HG03039 (cell line): ENCODE measurements around the gene KIF25.
"Not testable (repeated sequence)": the region's sequence is repeated elsewhere in the genome, so short reads cannot be mapped to it uniquely, and the experiment has no call there.

ENCODE experiments used
- ATAC-seq: cut with Tn5 transposase; IDR thresholded peaks from one replicate; pipeline ENCODE4 v1.9.1; 2021; ENCODE audit warnings: mild to moderate bottlenecking, moderate library complexity; ENCODE audit not compliant: unreplicated experiment

The KIF25 gene

DNA sequence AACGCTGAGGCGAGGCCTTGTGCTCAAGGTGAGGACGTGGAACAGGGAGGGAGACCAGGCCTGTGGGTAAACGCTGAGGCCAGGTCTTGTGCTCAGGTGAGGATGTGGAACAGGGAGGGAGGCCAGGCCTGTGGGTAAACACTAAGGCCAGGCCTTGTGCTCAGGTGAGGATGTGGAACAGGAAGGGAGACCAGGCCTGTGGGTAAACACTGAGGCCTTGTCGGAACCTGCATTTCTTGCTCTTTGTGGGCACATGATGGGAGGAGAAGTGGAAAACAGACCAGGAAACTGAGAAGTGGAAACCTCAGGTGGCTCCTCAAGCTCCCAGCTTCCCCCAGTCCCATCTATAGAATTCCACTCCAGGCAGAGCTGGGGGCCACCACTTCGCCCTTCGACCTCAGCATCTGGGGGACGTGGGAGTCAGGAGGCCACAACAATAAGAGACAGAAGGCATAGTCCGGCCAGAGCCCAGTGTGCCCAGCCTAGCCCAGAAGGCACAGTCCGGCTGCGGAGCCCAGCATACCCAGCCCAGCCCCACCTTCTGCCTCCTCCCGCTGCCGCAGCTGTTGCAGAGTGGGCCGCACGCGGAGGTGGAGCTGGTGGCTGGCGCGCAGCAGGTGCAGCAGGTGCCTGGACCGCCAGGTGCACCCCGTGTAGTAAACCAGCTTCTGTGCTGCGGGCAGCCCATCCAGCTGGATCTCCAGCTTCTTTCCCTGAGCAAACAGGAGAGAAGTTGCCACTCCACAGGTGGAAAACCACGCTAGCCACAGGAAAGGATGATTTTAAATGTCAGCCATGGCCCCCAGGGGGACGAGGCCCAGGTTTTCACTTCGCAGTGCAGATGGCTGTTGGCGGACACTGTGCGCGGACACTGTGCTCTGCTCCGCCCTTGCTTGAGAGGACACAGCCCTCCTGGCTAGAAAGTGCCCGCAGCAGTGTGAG lies 64.1 kb downstream of the KIF25 start:
- no peak for ATAC-seq

GRCh38 chr6:168062346-168063289 lies 65.1 kb downstream of the KIF25 start:
- ATAC-seq = no peak

DNA sequence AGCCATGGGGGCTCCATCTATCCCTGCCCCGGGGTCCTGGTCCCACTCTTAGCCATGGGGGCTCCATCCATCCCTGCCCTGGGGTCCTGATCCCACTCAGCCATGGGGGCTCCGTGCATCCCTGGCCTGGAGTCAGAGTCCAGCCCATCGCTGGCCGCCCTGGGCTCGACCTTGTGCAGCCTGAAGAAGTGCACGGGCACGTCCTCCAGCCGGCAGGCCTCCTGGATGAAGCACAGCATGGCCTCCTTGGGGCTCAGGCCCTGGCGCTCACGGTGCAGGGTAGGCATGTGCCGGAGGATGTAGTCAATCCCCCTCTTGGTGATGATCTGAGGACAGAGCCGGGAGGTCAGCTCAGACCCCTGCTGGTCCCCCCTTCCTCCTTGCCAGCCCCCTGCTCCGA lies 66.0 kb downstream of the KIF25 start:
- no peak for ATAC-seq

GRCh38 chr6:168064226-168064807 lies 66.8 kb downstream of the KIF25 start:
- no peak for ATAC-seq

DNA sequence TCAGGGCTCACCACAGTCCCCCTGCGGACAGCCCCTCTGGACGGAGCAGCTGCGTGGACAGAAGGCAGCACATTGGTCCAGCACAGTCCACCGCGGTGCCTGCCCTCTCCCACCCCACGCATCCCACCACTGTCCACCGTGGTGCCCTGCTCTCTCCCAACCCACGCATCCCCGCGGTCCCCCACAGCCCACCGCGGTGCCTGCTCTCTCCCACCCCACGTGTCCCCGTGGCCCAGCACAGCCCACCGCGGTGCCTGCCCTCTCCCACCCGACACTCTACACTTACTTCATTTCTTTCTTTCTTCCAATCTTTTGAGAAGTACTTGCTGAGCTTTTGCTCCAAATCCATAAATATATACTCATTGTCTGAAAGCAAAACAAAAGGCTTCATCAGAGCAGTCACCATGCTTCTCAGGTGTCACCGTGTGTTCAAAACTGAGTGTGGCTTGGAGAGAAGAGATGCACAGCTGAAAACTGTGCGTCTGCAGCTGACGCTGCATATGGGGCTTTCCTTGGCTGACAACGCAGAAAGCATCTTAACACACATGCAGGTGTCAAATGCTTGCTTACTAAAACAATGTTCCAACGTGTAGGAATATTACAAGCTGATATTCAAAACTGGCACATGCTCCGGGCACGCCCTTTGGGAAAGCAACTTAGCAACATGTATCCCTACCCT lies 69.7 kb downstream of the KIF25 start:
- no peak for ATAC-seq

DNA sequence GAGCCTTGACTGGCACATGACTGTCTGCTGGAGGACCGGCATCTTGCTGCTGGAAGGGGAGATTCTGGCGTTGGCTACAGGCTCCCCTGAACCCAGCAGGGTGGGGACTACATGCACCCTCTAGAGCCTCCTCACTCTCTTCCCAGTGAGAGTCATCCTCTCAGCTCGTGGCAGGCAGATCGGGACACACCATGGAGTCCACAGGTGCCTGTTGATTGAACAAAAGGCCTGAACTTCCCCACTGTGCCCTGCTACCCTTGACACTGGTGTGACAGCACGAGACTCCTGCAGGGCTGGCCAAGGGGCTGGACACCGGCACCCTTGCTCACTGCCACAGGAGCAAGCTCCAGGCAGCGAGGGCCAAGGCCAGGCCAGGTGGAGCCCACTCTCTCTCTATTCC lies 73.3 kb downstream of the KIF25 start:
- no peak for ATAC-seq

DNA sequence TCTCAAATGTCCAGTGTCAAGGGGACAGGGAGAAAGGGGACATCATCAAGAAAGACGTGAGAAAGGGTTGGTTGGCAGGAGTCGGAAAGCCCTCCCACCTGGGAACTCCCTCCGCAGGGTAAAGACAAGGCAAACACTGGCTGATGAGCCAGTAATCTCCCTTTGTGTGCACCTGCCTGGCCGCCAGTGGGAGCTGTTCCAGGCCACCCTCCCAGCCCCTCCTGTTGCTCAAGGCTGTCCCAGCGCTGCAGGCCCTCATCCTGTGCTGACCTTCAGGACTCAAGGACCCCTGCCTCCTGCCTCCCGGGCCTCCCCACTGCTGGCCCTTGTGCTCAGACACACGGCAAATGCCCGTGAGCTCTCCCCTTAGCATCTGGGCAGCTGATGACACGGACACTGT lies 74.1 kb downstream of the KIF25 start:
- no peak for ATAC-seq

DNA sequence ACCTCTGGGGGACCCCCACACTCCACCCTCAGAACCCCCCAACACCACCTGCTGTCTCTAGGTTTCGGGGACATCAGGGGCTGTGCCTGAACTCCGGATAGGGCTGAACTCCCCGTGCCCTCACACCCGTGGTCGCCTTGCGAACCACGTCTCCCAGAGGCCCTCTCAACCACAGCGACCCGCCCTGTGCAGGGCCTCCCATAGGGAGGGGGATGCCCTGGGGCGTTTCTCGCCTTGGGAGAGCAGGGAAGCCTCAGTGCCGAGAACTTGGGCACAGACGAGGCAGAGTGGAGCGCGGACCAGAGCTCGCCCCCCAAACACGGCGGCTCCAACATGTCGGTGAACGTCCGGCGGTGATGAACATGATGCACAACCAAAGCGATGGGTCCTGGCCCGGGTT lies 74.8 kb downstream of the KIF25 start:
- no peak for ATAC-seq

DNA sequence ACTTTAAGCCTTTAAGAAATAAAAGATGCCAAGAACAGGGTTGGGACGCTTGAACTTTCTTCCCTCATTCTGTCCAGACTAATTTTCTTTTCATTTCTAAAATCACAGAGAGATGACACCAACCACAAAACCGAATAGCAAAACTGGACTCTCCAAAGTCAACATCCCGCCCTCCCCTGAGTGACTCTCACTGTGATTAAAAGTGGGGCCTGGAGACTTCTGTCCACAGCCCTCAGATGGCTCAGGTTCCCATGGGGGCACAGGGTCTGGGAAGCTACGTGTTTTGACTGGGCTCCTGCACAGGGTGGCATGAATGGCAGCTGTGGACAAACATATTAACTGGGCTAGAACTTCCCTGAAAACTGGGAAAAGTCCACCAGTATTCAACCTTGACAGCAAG lies 75.3 kb downstream of the KIF25 start:
- no peak for ATAC-seq

DNA sequence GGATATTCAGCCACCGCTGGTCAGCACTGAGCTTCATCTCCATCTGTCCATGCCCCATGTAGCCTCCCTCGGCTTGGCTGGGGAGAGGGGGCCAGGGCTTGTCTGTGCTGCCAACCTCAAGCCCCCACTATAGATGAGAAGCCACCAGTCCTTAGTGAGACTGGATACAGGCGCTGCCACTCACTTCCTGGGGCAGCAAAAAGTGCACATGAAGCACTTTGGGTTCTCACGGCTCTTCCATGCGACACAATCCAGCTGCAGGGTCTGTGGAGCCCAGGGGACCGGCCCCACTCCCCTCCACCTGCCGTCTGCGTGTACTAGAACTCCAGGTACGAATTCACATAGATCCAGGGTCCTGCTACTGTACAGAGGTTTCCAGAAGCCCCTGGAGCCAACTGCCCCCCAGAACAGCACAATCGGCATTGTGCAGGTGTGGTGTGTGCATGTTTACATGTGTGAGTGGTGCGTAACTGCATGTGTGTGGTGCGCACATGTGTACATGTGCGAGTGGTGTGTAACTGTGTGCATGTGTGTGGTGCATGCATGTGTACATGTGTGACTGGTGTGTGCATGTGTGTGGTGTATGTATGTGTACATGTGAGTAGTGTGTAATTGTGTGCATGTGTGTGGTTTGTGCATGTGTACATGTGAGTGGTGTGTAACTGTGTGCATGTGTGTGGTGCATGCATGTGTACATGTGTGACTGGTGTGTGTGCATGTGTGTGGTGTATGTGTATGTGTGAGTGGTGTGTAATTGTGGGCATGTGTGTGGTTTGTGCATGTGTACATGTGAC lies 76.7 kb downstream of the KIF25 start:
- ATAC-seq = no peak

GRCh38 chr6:168075216-168075615 lies 77.7 kb downstream of the KIF25 start:
- no peak for ATAC-seq

DNA sequence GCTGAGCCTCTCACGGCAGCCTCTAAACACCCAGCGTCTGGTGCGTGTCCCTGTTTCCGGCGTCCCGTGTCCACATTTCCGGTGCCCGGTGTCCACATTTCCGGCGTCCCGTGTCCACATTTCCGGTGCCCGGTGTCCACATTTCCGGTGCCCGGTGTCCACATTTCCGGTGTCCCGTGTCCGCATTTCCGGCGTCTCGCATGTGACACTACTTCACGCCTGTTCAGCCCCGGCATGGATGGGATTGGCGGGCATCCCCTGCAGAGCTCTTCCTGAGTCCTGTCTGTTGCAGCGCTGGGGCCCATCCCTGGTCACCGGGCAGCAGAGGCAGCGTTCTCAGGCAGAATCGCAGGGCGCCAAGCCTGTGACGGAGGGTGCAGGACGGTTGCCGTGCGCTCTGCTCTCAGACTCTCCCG lies 78.3 kb downstream of the KIF25 start:
- ATAC-seq = no peak

DNA sequence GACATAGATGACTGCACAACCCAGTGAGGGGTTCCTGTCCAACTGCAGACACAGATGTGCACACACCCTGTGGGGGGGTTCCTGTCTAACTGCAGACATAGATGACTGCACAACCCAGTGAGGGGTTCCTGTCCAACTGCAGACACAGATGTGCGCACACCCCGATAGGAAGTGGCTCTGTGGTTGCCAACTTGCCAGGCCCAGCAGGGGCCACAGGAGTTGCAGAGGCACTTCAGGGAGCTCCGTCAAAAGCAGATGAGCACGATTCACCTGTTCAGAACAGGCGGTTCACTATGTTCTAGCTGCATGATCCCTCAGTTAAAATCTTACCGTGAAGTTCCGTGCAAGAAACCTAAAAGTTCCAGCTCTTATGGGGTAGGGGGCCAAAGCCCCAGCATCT lies 79.9 kb downstream of the KIF25 start:
- not testable (repeated sequence) for ATAC-seq

DNA sequence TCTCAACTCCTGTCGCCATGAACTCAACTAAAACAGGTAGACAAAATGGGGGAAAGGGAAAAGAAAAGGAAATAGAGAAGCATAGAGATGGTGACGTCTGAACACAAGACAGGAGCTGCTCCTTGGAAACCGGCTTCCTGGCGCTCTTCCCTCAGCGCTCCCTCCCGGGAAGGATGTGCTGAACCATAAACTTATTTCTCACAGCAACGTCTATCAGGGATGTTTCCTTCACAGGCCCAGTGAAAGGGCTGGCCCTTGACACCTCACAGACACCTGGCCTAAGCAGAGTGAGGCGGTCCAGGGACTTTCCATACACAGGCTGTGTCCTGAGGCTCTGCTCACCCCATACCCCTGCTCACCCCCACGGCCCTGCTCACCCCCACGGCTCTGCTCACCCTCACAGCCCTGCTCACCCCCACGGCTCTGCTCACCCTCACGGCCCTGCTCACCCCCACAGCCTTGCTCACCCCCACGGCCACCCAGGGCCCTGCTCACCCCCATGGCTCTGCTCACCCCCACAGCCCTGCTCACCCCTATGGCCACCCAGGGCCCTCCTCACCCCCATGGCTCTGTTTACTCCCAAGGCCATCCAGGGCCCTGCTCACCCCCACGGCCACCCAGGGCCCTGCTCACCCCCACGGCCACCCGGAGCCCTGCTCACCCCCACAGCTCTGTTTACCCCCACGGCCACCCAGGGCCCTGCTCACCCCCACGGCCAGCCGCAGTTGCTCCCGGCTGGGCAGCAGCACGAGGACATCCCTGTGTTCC lies 80.9 kb downstream of the KIF25 start:
- ATAC-seq = no peak

- ATAC-seq = no peak
Measured at GRCh38 chr6:168078943-168079405, 81.5 kb downstream of the KIF25 start, which contains the start of gene FRMD1. FRMD1 (minus strand) TSS chr6:168079212; CDS start chr6:168079094, 118 bp downstream.

DNA sequence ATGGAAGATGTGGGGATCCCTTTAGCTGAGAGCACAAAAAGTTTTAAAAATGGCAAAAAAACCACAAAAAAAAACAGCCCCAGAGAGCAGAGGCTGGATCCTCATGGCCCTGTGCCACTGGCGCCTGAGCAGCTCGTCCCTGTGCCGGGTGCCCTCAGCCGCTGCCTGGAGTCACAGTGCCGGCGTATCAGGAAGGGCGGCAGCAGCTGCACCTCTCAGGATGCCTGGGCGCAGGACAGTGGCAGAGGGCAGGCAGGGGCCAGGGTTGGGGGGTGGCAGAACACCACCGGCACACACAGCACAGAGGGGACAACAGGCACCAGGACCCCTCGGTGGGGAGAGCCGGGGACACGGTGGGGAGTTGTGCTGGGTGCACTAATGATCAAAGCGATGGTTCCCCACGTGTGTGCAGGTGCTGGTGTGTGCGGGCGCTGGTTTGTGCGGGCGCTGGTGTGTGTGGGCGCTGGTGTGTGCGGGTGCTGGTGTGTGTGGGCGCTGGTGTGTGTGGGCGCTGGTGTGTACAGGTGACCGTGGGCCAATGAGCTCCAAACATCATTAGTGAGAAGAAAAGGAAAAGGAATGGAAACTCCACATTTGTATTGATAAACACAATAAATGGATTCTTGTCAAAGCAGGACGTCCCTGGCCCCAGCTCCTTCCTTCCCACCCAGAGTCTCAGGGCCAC lies 83.1 kb downstream of the KIF25 start:
- no peak for ATAC-seq

GRCh38 chr6:168081858-168082546 lies 84.5 kb downstream of the KIF25 start:
- ATAC-seq = no peak
